Mesenchymal stem cell (in vitro differentiated cells and primary cell): Measurements from ENCODE around the gene FNDC8. TPM values are rescaled to one million over a fixed set of nuclear protein-coding genes. Genes with fewer than 3 reads are reported as not detected.
A peak's percentile ranks its signal among the peaks of the same experiment; 100 is the strongest.

Experiments
- DNase-seq: peaks from one replicate; pipeline ENCODE4 v3.0.0-alpha.2; 2013
- H2AFZ ChIP-seq: one replicate; pipeline ENCODE4 v1.6.1; 2013; ENCODE audit warnings: low read depth, mild to moderate bottlenecking, control low read depth, inconsistent platforms, low read length, moderate library complexity
- H2AK5ac ChIP-seq: 2 replicates; pipeline ENCODE4 v1.6.1; 2013; ENCODE audit warnings: low read length, moderate library complexity, mild to moderate bottlenecking, inconsistent platforms; ENCODE audit not compliant: severe bottlenecking
- H2BK120ac ChIP-seq: one replicate; pipeline ENCODE4 v1.6.1; 2013; ENCODE audit warnings: low read depth, mild to moderate bottlenecking, inconsistent platforms, low read length, moderate library complexity
- H2BK12ac ChIP-seq, 2 experiments: one replicate each; pipeline ENCODE4 v1.6.1; 2013; ENCODE audit warnings: inconsistent platforms in 2 of 2, low read length in 2 of 2, mild to moderate bottlenecking in 2 of 2, moderate library complexity in 2 of 2, control low read depth in 1 of 2
- H2BK15ac ChIP-seq: one replicate; pipeline ENCODE4 v1.6.1; 2013; ENCODE audit warnings: mild to moderate bottlenecking, low read depth, inconsistent platforms; ENCODE audit not compliant: poor library complexity, severe bottlenecking
- H2BK5ac ChIP-seq: 2 replicates; pipeline ENCODE4 v1.6.1; 2013; ENCODE audit warnings: low read depth, mild to moderate bottlenecking, low read length, control low read depth, inconsistent platforms; ENCODE audit not compliant: poor library complexity, severe bottlenecking
- H3K14ac ChIP-seq, 2 experiments: one replicate each; pipeline ENCODE4 v1.6.1; 2013; ENCODE audit warnings: inconsistent platforms in 2 of 2, low read length in 2 of 2, control low read depth in 1 of 2, mild to moderate bottlenecking in 1 of 2, moderate library complexity in 1 of 2
- H3K18ac ChIP-seq, 2 experiments: one replicate each; pipeline ENCODE4 v1.6.1; 2013; ENCODE audit warnings: inconsistent platforms in 2 of 2, low read length in 2 of 2, control low read depth in 1 of 2, low read depth in 1 of 2, mild to moderate bottlenecking in 1 of 2
- H3K23ac ChIP-seq, 2 experiments: one replicate each; pipeline ENCODE4 v1.6.1; 2013; ENCODE audit warnings: inconsistent platforms in 2 of 2, low read length in 2 of 2, mild to moderate bottlenecking in 2 of 2, moderate library complexity in 2 of 2, control low read depth in 1 of 2
- H3K27ac ChIP-seq: 2 replicates; pipeline ENCODE4 v1.5.1; 2013; ENCODE audit warnings: mild to moderate bottlenecking, moderate library complexity, low read length, control low read depth, inconsistent platforms; ENCODE audit not compliant: poor library complexity, severe bottlenecking
- H3K27me3 ChIP-seq, 2 experiments: 2 replicates each; pipeline versions ENCODE4 v1.6.1 to v1.7.0; 2013; ENCODE audit warnings: low read length in 2 of 2, mild to moderate bottlenecking in 2 of 2, moderate library complexity in 2 of 2, control low read depth in 1 of 2, inconsistent platforms in 1 of 2; ENCODE audit not compliant: control insufficient read depth in 1 of 2, insufficient read depth in 1 of 2
- H3K36me3 ChIP-seq, 2 experiments: 2 replicates each; pipeline versions ENCODE4 v1.6.1 to v1.7.0; 2013; ENCODE audit warnings: low read length in 2 of 2, control low read depth in 1 of 2, inconsistent platforms in 1 of 2, low read depth in 1 of 2, mild to moderate bottlenecking in 1 of 2; ENCODE audit not compliant: insufficient read depth in 2 of 2, control insufficient read depth in 1 of 2
- H3K4ac ChIP-seq, 2 experiments: one replicate each; pipeline ENCODE4 v1.6.1; 2013; ENCODE audit warnings: inconsistent platforms in 2 of 2, low read length in 2 of 2, mild to moderate bottlenecking in 2 of 2, moderate library complexity in 2 of 2, control low read depth in 1 of 2, low read depth in 1 of 2
- H3K4me1 ChIP-seq: 2 replicates; pipeline ENCODE4 v1.6.1; 2013; ENCODE audit warnings: low read depth, low read length, control low read depth; ENCODE audit not compliant: control insufficient read depth, insufficient read depth
- H3K4me2 ChIP-seq: 2 replicates; pipeline ENCODE4 v1.6.1; 2013; ENCODE audit warnings: low read length, mild to moderate bottlenecking, inconsistent platforms; ENCODE audit not compliant: poor library complexity, severe bottlenecking
- H3K4me3 ChIP-seq, 2 experiments: 2 replicates each; pipeline versions ENCODE4 v1.5.1 to v1.7.0; 2013; ENCODE audit warnings: low read length in 2 of 2, mild to moderate bottlenecking in 2 of 2, control low read depth in 1 of 2, low read depth in 1 of 2; ENCODE audit not compliant: insufficient read depth in 1 of 2
- H3K79me1 ChIP-seq: replicated peaks from 2 replicates; pipeline ENCODE4 v1.6.1; 2013; ENCODE audit warnings: mild to moderate bottlenecking, control low read depth, low read length, inconsistent platforms; ENCODE audit not compliant: poor library complexity, severe bottlenecking
- H3K9ac ChIP-seq: 2 replicates; pipeline ENCODE4 v1.7.0; 2013; ENCODE audit warnings: mild to moderate bottlenecking, low read length, moderate library complexity
- H3K9me3 ChIP-seq: 2 replicates; pipeline ENCODE4 v1.7.0; 2013; ENCODE audit warnings: mild to moderate bottlenecking, low read length; ENCODE audit not compliant: control insufficient read depth
- H4K8ac ChIP-seq: one replicate; pipeline ENCODE4 v1.6.1; 2013; ENCODE audit warnings: inconsistent platforms, mild to moderate bottlenecking, low read length, moderate library complexity
- H4K91ac ChIP-seq: one replicate; pipeline ENCODE4 v1.6.1; 2013; ENCODE audit warnings: mild to moderate bottlenecking, low read length, inconsistent platforms
- WGBS: methylation state at CpG from one replicate; pipeline ENCODE4 v1.1.7; 2013; ENCODE audit warnings: mixed read lengths; 5-methylcytosine and 5-hydroxymethylcytosine counted together
- polyA plus RNA-seq, 2 experiments: library from polyadenylated mRNA; stranded (reverse); fragments of 200-250 nt; gene quantifications; one replicate each; pipeline ENCODE4 v1.2.3, GENCODE V29; 2013

The FNDC8 gene
- polyA plus RNA-seq (2013, experiment 1 of 2), result not detected
- polyA plus RNA-seq (2013, experiment 2 of 2), result not detected

GRCh38 chr17:35121315-35121714 lies at the start of gene FNDC8:
FNDC8 (plus strand) TSS chr17:35121615; CDS start chr17:35121694, 79 bp downstream.
- Histone ChIP-seq H3K4ac (no peak within 1 kb of the TSS), H3K4me3 (no peak within 1 kb of the TSS), H2BK120ac (no peak within 1 kb of the TSS), H2BK5ac (no peak within 1 kb of the TSS), H4K91ac (no peak within 1 kb of the TSS), H3K23ac (no peak within 1 kb of the TSS), H3K9ac (no peak within 1 kb of the TSS), H3K9me3 (no peaks in the 10 kb centered on the region), H3K79me1 (peaks cover 6% of the 10 kb centered on the region), H3K27me3 (peaks cover 0 to 6% of the 10 kb centered on the region in 2 experiments), H4K8ac (no peak within 1 kb of the TSS), H3K18ac (no peak within 1 kb of the TSS), H2BK12ac (no peak within 1 kb of the TSS), H2AK5ac (no peak within 1 kb of the TSS), H3K36me3 (peaks cover 0 to 3% of the 10 kb centered on the region in 2 experiments), H3K14ac (no peak within 1 kb of the TSS), H2AFZ (no peak within 1 kb of the TSS), H3K27ac (no peak within 1 kb of the TSS), H3K4me2 (no peak within 1 kb of the TSS), H3K4me1 (peaks cover 19% of the 10 kb centered on the region), H2BK15ac (no peak within 1 kb of the TSS)
- WGBS, result 90% methylated on average over 2 of the region's 3 CpGs
- no peak for DNase-seq

GRCh38 chr17:35073183-35073790 lies 48.1 kb upstream of the FNDC8 start:
- Histone ChIP-seq H3K23ac (no peak overlapping the region), H3K36me3 (peaks cover 0 to 4% of the 10 kb centered on the region in 2 experiments), H4K8ac (no peak overlapping the region), H3K9me3 (no peaks in the 10 kb centered on the region), H3K79me1 (no peaks in the 10 kb centered on the region), H2AFZ (no peak overlapping the region), H2BK15ac (no peak overlapping the region), H3K27me3 (no peaks in the 10 kb centered on the region), H2AK5ac (peak overlapping the region; percentile 20), H2BK5ac (no peak overlapping the region), H3K4me3 (no peak overlapping the region), H3K4me1 (peaks cover 12% of the 10 kb centered on the region), H3K4me2 (no peak overlapping the region), H3K9ac (no peak overlapping the region), H3K27ac (no peak overlapping the region), H3K4ac (no peak overlapping the region), H2BK12ac (no peak overlapping the region), H3K18ac (no peak overlapping the region), H4K91ac (no peak overlapping the region), H3K14ac (no peak overlapping the region), H2BK120ac (no peak overlapping the region)
- no peak for DNase-seq
- WGBS, result 97% methylated on average over 2 of the region's 3 CpGs

- no peak overlapping the region for H3K14ac ChIP-seq
- 94% methylated on average over 3 of the region's 5 CpGs for WGBS
- H2BK12ac ChIP-seq, result no peak overlapping the region
- H2BK15ac ChIP-seq, result no peak overlapping the region
- H2BK5ac ChIP-seq, result no peak overlapping the region
- H2BK120ac ChIP-seq, result no peak overlapping the region
- no peak overlapping the region for H2AFZ ChIP-seq
- no peak overlapping the region for H3K4ac ChIP-seq
- no peaks in the 10 kb centered on the region for H3K27me3 ChIP-seq
- H3K4me3 ChIP-seq, result no peak overlapping the region
- peaks cover 0 to 4% of the 10 kb centered on the region in 2 experiments for H3K36me3 ChIP-seq
- peak overlapping the region; percentile 66 for H3K27ac ChIP-seq
- H3K9ac ChIP-seq, result no peak overlapping the region
- no peak overlapping the region for H3K23ac ChIP-seq
- no peak overlapping the region for H3K18ac ChIP-seq
- no peaks in the 10 kb centered on the region for H3K79me1 ChIP-seq
- no peak for DNase-seq
- H4K91ac ChIP-seq, result no peak overlapping the region
- H3K9me3 ChIP-seq, result no peaks in the 10 kb centered on the region
- no peak overlapping the region for H4K8ac ChIP-seq
- peak overlapping the region; percentile 97 for H2AK5ac ChIP-seq
- peaks cover 10% of the 10 kb centered on the region for H3K4me1 ChIP-seq
- no peak overlapping the region for H3K4me2 ChIP-seq
These were observed 47.3 kb upstream of the FNDC8 start for GRCh38 chr17:35073991-35074627.
